ENCODE data around the gene COX6B1.

DNA sequence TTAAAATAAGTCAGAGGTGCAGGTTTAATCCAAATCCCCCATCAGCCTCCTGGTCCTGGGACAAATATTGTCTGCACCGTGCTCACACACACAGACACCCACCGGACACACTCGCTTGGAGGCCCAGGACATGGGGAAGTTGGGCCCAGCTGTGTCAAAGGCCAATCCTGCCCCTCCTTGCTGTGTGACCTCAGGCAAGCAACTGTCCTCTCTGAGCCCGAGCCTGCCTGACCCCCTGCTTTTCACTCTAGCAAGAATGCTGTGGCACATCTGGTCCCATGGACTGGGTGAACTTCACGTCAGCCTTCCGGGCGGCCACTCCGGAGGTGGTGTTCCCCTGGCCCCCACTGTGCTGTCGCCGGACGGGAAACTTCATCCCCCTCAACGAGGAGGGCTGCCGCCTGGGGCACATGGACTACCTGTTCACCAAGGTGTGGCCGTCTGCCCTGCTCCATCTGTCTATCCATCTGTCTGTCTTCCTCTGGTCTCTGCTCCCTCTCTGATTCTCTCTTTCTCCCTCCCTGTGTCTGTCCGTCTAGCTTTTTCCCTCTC, 27.5 kb downstream of the COX6B1 start:
- TF ChIP-seq, protein P1, sequence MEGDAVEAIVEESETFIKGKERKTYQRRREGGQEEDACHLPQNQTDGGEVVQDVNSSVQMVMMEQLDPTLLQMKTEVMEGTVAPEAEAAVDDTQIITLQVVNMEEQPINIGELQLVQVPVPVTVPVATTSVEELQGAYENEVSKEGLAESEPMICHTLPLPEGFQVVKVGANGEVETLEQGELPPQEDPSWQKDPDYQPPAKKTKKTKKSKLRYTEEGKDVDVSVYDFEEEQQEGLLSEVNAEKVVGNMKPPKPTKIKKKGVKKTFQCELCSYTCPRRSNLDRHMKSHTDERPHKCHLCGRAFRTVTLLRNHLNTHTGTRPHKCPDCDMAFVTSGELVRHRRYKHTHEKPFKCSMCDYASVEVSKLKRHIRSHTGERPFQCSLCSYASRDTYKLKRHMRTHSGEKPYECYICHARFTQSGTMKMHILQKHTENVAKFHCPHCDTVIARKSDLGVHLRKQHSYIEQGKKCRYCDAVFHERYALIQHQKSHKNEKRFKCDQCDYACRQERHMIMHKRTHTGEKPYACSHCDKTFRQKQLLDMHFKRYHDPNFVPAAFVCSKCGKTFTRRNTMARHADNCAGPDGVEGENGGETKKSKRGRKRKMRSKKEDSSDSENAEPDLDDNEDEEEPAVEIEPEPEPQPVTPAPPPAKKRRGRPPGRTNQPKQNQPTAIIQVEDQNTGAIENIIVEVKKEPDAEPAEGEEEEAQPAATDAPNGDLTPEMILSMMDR (IDR thresholded peaks at IDR 0.05 in 4 of 5, conservative IDR thresholded peaks at IDR 0.05 in 1 of 5): no peak
- no peak for TF ChIP-seq POLR2A (IDR thresholded peaks at IDR 0.05)

Measured in gastrocnemius medialis (tissue), 4 donors.